Stimulated activated naive CD8-positive, alpha-beta T cell treated with anti-CD3 and anti-CD28 coated beads, Interleukin-15, amount 100 ng/mL, for 72 hours (primary cell): Measurements from ENCODE around the gene ZFHX3.
"Not testable (repeated sequence)": the region's sequence is repeated elsewhere in the genome, so short reads cannot be mapped to it uniquely, and the experiment has no call there.

Experiments used
- ATAC-seq: fragments of 150-1000 bp; cut with Tn5 transposase; 2 replicates; pipeline ENCODE4 v1.10.0; 2021; ENCODE audit warnings: mild to moderate bottlenecking, moderate library complexity
- DNase-seq, 2 donors: peaks; one replicate each; pipeline ENCODE4 v3.0.0; 2021 to 2022
- H3K27ac Mint-ChIP-seq, 2 donors: one replicate each; pipeline ENCODE4 v1.8.0; 2022; ENCODE audit warnings: mild to moderate bottlenecking in 2 of 2, mixed read lengths in 2 of 2, moderate library complexity in 2 of 2
- H3K27me3 Mint-ChIP-seq: one replicate; pipeline ENCODE4 v1.8.0; 2022; ENCODE audit warnings: mixed read lengths
- H3K4me1 Mint-ChIP-seq: one replicate; pipeline ENCODE4 v1.8.0; 2022; ENCODE audit warnings: mild to moderate bottlenecking, mixed read lengths
- H3K4me3 Mint-ChIP-seq, 2 donors: one replicate each; pipeline ENCODE4 v1.8.0; 2022; ENCODE audit warnings: mild to moderate bottlenecking in 2 of 2, mixed read lengths in 2 of 2, moderate library complexity in 1 of 2
- H3K9me3 Mint-ChIP-seq, 2 donors: one replicate each; pipeline ENCODE4 v1.8.0; 2022; ENCODE audit warnings: mixed read lengths in 2 of 2

The ZFHX3 gene

DNA sequence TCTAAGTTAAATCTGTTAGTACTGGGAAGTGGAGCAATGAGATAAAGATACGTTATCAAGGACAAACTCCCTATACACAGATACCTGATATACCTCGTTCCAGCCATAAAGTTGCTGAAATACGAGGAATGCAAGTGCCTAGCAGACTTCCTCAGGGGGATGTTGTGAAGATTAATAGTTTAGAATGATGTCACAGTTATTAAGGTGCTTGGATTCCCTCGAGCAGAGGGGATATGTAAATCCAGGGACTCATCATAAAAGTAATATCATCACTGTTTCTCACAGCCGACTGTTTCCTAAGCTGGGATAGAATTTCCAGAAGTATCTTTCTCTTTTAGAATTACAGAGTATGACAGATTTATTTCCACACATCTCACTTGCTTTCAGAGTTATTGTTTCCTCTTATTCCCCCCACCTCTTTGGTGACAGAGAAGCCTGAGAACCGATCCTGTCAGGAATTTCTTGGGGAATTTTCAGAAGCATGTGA is 28.4 kb upstream of the ZFHX3 start:
- Mint-ChIP-seq H3K4me1 (peaks cover 3% of the 10 kb centered on the region), H3K27ac (no peak overlapping the region), H3K9me3 (no peaks in the 10 kb centered on the region), H3K4me3 (no peak overlapping the region), H3K27me3 (peaks cover 18% of the 10 kb centered on the region)
- ATAC-seq (no peak), DNase-seq (no peak)

DNA sequence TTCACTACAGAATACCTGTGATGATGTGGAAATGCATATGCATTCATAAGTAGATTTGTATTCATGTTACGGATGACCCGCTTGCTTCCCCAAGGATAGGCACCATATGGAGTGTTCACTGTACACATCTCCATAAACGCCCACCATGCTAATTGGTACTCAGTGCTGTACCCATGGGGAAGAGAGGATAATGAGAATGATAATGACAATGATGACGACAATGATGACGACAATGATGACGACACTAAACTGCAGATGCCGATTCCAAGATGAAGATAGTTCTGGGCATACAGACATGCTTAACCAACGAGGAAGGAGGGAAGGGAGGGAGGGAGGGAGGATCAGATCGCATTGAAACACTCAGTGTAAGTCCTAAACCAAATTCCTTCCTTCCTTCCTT is 26.5 kb upstream of the ZFHX3 start:
- H3K4me3 Mint-ChIP-seq, result no peak overlapping the region
- H3K4me1 Mint-ChIP-seq, result peaks cover 14% of the 10 kb centered on the region
- DNase-seq (no peak), ATAC-seq (no peak)
- no peaks in the 10 kb centered on the region for H3K9me3 Mint-ChIP-seq
- peaks cover 38% of the 10 kb centered on the region for H3K27me3 Mint-ChIP-seq
- H3K27ac Mint-ChIP-seq, result no peak overlapping the region

DNA sequence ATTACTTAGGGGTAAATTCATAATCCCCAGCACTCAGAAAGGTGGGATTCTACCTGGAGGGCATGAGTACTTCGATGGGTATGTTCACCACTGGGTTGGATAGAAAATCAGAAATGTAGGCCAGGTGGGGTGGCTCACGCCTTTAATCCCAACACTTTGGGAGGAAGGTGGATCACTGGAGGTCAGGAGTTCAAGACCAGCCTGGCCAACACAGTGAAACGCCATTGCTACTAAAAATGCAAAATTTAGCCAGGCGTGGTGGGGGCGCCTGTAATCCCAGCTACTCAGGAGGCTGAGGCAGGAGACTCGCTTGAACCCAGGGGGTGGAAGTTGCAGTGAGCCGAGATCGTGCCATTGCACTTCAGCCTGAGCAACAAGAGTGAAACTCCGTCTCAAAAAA is 24.1 kb upstream of the ZFHX3 start:
- H3K27me3 Mint-ChIP-seq, result peaks cover 62% of the 10 kb centered on the region
- not testable (repeated sequence) for H3K9me3 Mint-ChIP-seq, ATAC-seq, H3K27ac Mint-ChIP-seq, DNase-seq, H3K4me3 Mint-ChIP-seq
- peaks cover 14% of the 10 kb centered on the region for H3K4me1 Mint-ChIP-seq

DNA sequence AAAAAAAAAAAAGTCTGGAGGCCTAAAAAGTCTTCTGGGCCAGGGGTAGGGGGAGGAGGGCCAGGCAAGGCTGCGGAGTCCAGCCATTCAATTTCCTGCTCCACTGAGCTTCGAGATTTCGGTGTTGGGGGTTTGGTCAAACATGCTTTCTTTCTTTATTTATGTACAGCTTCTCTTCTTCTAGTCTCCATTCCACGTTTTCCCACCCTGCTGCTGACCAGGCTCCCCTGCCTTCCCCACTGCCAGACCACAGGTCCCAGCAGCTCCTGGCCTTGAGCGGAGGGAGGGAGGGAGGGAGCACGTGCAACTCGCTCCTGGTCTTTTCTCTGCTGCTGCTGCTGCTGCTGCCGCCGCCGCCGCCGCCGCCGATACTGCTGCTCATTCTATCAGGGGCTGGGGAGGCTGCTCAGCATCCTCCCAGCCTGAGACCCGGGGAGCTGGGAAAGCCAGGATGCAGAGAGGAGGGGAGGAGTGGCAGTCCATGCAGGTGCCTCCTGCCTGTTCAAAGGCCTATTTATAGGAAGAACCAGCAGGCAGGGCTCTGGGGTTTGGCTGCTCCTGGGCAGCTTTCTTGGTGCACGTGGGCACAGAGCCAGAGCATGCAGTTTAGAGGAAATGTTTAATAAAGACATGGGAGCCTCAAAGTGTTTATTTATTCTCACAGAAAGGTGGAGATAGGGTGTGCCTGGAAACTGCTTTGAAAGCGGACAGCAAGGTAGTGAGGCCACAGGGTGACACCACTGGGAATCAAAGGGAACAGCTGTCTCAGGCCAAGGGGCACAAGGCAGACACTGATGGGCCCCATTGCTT is 23.4 kb upstream of the ZFHX3 start:
- Mint-ChIP-seq H3K4me1 (peaks cover 14% of the 10 kb centered on the region), H3K4me3 (peak overlapping the region; percentile 50 to 75), H3K27ac (no peak overlapping the region), H3K9me3 (no peaks in the 10 kb centered on the region), H3K27me3 (peaks cover 69% of the 10 kb centered on the region)
- ATAC-seq (no peak), DNase-seq (no peak)

DNA sequence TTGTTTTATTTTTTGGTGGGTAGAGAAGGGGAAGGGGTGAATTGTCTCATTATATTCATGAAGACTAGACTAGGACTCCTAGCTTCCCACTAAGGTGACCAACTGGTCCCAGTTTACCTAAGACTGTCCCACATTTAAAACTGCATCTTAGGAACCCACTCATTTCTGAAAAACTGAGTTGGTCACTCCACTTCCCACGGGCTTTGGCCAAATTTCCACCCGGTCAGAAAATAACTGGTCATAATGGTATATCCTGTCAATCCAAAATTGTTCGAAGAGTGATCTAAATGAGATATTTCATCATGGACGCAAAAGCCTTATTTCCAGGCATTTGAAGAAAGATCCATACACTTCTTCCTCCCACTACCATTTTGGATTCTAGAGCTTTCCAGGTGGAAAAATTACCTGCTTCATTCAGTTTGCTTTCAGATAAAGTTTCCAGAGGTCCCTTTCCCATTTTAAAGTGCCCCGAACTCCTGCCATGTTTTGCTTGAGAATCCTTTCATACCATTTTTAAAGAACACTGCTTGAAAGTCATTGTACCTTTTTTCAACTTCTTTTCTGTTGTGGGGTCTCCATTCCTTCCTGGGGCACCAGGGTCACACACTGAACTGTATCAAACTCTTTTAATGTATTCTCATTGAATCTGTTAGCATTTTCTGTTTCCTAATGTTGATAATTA is 21.8 kb upstream of the ZFHX3 start:
- DNase-seq, result no peak
- no peak for ATAC-seq
- no peaks in the 10 kb centered on the region for H3K9me3 Mint-ChIP-seq
- peaks cover 14% of the 10 kb centered on the region for H3K4me1 Mint-ChIP-seq
- H3K27ac Mint-ChIP-seq, result no peak overlapping the region
- H3K27me3 Mint-ChIP-seq, result peaks cover 85% of the 10 kb centered on the region
- H3K4me3 Mint-ChIP-seq, result no peak overlapping the region

DNA sequence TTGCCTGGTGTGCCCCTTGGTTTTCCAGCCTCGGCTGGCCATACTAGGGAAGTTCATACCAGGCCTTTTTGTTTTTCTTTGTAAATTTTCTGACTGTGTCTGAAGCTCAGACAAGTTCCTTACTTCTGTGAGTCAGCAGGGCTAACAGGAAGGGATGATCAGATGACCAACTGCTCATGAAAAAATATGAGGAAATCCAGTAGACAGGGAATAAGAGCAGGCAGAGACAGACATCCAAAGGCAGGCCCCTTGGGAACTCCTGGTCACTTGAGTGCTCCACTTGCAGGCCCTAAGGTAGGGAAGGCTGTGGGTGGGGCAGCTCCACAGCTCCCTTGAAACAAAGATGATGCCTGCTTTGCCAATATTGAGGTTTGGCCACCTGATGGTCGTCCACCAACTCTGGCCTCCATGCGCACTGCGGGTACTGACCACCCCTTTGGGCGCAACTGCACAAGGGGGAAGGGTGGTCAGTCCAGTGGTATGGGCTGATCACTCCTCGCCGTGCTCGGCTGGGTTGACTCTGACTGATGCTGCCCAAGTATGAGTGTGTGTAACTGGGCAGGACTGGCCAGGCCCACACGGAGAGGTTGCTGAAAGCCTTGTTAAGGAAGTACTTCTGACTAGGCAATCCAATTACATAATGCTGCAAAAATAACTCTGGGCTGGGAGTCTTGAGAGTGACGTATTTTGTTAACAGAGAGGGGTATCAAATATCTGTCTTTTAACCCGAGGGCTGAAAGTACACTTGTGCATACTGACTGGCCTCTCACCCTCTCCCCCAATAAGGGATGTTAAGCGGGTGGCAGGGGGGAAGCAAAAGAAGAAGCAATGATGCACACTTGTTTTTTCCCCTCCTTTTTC is 20.8 kb upstream of the ZFHX3 start:
- ATAC-seq (no peak), DNase-seq (no peak)
- peaks cover 92% of the 10 kb centered on the region for H3K27me3 Mint-ChIP-seq
- no peaks in the 10 kb centered on the region for H3K9me3 Mint-ChIP-seq
- no peak overlapping the region for H3K4me3 Mint-ChIP-seq
- no peak overlapping the region for H3K27ac Mint-ChIP-seq
- peaks cover 18% of the 10 kb centered on the region for H3K4me1 Mint-ChIP-seq

DNA sequence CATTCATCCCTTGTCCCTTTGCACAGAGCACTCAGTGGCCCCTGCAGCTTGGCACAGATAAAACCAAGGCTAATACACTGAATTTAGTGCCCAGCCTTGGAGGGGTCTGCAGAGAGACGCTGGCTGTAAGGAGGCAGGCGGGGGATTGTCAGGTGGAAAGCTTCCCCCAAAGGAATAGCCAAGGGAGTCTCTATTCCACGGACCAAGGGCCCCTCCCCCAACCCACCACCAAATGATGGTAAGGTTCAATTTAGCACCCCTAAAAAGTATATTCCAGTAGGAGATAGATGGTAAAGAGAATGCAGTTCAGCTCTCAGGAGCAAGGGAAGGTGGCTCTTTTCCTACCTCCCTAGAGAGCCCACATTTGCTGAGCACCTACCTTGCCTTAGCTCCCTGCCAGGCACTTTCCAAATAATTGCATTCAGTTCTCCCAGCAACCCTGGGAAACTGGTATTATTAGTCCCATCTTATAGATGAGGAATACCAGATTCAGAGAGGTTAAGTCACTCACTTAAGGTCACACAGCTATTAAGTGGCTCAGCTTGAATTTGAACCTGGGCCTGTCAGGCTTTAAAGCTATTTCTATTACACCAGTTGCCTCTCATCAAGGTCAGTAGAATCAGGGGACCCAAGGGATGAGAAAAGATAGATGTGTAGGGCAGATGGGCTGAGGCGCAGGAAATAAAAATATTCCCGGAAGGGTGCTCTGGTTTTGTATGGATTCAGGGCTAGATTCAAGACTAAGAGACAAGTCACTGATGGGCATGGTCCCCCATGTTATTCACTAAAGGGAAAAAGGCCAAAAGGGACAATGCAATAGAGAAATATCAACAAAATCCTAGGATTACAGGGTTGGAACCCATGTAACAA is 20.0 kb upstream of the ZFHX3 start:
- Mint-ChIP-seq H3K4me3 (no peak overlapping the region), H3K4me1 (peaks cover 22% of the 10 kb centered on the region), H3K27me3 (peaks cover 95% of the 10 kb centered on the region), H3K9me3 (no peaks in the 10 kb centered on the region), H3K27ac (no peak overlapping the region)
- ATAC-seq (no peak), DNase-seq (no peak)

DNA sequence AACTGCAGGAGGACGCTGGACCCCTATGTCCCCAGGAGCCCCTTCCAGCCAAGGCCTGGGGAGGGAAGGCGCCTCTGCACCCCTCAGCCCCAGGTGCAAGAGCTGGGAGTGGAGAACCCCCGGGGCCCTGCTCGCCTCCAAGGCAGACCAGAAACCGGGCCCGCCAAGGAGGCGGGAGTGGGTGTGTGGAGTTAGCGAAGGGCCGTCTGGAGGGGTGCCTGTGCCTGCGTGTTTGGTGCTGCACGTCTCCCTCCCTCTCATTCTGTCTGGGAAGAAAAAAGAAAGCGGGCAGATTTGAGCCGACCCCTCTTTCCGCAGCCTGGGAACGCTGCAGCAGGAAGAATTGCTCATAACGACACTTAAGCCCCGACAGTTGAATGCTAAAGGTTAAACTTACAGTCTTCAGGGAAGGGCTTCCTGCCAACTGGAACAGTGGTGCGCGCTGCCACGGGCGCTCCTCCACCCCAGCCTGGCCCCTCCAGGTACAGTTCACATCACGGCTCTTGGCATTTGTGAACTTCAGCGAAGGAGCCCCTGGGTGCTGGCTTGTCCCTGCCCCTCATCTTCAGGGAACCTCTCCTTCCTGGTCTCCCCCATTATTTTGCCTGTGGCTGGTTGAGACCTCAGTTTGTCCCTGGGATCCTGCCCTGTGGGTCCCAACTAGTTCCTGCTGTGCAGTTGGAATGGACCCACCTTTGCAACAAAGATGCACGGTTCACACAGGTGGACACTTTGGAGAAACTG is 19.2 kb upstream of the ZFHX3 start:
- peaks cover 28% of the 10 kb centered on the region for H3K4me1 Mint-ChIP-seq
- peak; percentile 24 for ATAC-seq
- H3K4me3 Mint-ChIP-seq, result no peak overlapping the region
- H3K27ac Mint-ChIP-seq, result no peak overlapping the region
- DNase-seq, result no peak
- peaks cover 100% of the 10 kb centered on the region for H3K27me3 Mint-ChIP-seq
- no peaks in the 10 kb centered on the region for H3K9me3 Mint-ChIP-seq

DNA sequence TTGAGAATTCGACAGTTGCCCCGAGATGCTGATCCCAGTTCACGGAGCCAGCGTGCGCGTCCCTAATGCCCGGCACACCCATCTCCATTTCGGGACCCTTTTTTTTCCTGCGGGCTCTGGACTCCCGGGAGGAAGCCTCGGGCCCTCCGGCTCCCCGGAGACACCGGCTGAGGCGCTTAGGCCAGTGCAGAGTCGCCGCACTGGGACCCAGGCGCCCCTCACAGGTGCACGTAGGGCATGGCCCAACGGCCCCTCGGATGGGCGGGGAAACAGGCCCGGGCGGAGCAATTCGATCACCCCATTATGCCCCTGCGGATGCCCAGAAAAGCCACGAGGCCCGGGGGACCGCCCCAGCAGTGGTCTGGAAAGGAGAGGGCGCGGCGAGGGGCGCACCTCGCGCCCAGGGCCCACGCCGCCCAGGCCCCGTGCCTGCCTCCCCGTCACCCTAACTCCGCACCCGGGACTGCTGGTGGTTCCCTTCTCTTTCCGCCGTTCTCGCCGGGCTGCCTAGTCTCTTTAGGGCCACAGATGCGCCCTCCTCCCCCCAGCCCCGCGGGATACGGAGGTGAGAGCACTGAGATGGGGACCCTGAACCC is 18.5 kb upstream of the ZFHX3 start:
- H3K9me3 Mint-ChIP-seq, result no peaks in the 10 kb centered on the region
- H3K4me3 Mint-ChIP-seq, result no peak overlapping the region
- H3K27me3 Mint-ChIP-seq, result peaks cover 100% of the 10 kb centered on the region
- DNase-seq (no peak), ATAC-seq (peak; percentile 34)
- peaks cover 25% of the 10 kb centered on the region for H3K4me1 Mint-ChIP-seq
- H3K27ac Mint-ChIP-seq, result no peak overlapping the region

DNA sequence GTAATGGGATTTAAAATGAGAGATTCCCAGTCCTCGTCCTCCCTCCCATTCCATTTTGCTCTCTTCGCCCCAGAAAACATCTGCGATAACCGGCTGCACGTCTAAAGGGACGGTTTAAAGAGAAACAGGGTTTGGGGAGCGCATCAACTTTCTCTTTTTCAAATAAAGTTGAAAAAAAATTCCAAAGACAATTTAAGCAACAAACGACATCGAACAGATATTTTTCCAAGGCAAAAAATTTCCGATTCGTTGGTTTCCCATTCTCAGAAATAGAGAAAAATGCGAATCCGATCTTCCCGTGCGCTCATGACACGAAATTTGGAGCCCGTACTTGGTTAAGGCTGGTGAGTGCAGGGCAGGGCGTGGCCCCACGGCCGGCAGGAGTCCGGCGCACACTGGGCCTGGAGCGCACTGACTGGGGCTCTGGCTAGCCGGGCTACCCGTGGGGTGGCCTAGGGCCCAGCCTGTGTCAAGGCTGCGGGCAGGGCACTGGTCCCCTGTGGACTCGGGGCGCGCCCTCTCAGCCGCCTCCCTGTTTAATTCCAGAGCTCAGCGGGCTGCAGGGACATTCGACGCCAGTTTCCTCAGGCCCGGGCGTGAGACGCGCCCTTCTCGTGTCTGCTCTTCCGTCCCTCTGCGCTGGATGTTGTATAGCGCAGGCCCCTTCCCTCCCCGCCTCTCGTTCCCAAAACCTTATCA is 17.9 kb upstream of the ZFHX3 start:
- H3K27ac Mint-ChIP-seq, result no peak overlapping the region
- H3K27me3 Mint-ChIP-seq, result peaks cover 97% of the 10 kb centered on the region
- ATAC-seq (peak; percentile 41), DNase-seq (no peak)
- peaks cover 19% of the 10 kb centered on the region for H3K4me1 Mint-ChIP-seq
- no peak overlapping the region for H3K4me3 Mint-ChIP-seq
- no peaks in the 10 kb centered on the region for H3K9me3 Mint-ChIP-seq

DNA sequence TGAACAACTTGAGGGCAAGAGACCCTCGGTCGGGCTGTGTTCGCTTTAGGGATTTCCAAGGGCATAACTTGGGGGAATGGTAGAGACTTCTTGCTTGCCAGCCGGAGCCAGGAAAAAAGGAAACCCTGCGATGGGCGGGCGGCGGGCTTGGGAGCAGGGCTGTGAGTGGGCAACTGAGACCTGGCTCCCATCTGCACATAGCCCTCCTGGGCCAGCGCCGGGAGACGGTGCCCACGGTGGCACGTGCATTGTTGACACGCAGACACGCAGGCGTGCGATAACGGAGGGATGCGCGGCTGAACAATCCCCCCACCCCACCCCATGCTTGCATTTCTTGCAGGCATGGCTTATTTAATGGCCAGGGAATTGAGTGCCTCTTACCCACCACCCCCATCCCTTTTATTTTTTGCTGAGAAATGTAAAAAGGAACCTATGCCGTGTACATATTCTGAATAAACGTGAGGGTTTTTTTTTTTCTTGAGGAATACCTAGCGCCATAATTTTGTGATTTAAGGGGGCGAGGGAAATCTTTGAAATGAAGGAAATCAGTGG is 17.1 kb upstream of the ZFHX3 start:
- DNase-seq (no peak), ATAC-seq (no peak)
- H3K9me3 Mint-ChIP-seq, result no peaks in the 10 kb centered on the region
- no peak overlapping the region for H3K4me3 Mint-ChIP-seq
- H3K27me3 Mint-ChIP-seq, result peaks cover 97% of the 10 kb centered on the region
- H3K4me1 Mint-ChIP-seq, result peaks cover 14% of the 10 kb centered on the region
- no peak overlapping the region for H3K27ac Mint-ChIP-seq

DNA sequence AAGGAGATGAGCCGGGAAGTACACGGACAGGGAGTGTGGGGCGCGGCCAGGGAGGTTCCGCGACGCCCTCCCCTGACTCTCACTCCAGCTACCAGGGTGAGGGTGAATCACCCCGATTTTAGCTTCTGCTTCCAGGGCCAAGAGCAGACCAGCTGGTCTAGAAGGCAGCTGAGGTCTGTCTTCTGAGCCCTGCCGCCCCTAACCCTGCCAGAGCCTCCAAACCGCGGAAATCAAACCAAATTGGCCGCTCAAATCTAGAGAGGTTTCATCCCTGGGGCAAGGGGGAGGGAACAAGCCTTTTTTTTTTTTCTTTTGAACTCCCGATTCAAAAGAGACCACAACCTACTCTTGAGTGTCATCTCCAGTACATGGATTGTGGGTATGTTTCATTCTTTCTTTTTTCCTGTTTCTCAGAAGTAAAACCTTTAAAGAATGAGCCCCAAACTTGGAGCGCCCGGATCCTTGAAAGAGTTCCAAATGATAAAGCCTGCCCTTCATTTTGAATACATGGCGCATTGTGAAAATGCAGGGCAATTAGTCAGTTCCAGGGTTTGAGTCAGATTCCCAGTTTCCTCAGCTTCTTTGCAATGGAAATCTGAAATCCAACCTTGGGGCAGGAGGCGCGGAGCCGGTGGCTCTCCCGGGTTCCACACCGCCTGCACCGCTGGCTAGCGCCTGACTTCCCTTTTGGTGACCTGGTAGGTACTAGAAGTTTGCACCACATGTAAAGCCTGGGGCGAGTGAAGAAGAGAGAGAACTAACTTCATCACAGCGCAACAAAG is 16.5 kb upstream of the ZFHX3 start:
- H3K27ac Mint-ChIP-seq, result no peak overlapping the region
- DNase-seq (no peak), ATAC-seq (no peak)
- peaks cover 15% of the 10 kb centered on the region for H3K4me1 Mint-ChIP-seq
- H3K4me3 Mint-ChIP-seq, result no peak overlapping the region
- H3K9me3 Mint-ChIP-seq, result no peaks in the 10 kb centered on the region
- peaks cover 97% of the 10 kb centered on the region for H3K27me3 Mint-ChIP-seq

DNA sequence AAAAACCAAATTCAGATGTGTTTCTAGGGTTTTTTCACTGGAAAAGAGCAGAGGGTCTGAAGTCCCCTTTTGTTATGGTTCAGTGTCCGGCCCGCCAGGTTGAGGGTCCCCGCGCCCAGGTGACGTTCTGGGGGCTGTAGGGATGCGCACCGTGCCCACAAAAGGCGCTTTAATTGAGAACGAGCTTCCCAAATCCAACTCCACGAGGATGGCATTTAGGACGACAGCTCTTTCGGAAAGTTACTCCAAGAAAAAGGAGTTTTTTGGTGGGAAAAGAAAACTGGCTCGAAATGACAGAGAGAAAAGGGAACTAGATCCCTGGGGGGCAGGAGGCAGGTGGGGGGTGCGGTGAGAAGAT is 15.9 kb upstream of the ZFHX3 start:
- Mint-ChIP-seq H3K27me3 (peaks cover 97% of the 10 kb centered on the region), H3K4me1 (peaks cover 20% of the 10 kb centered on the region), H3K9me3 (no peaks in the 10 kb centered on the region), H3K4me3 (no peak overlapping the region), H3K27ac (no peak overlapping the region)
- DNase-seq, result no peak
- ATAC-seq, result no peak
